KMS-11 (cell line): Measurements from ENCODE around the gene ALDH3B1.

Experiments
- H2AFZ ChIP-seq: fragments of 200-600 bp; sonication (generic); 2 replicates; pipeline ENCODE4 v1.6.1; 2016; ENCODE audit warnings: antibody characterized with exemption, mixed run types, low read depth
- H3K27ac ChIP-seq: fragments of 200-600 bp; sonication (generic); 2 replicates; pipeline ENCODE4 v1.6.1; 2016; ENCODE audit warnings: mild to moderate bottlenecking, mixed run types
- H3K27me3 ChIP-seq: fragments of 200-600 bp; sonication (generic); 2 replicates; pipeline ENCODE4 v1.6.1; 2017; ENCODE audit warnings: mild to moderate bottlenecking, low read depth, mixed run types, moderate library complexity; ENCODE audit not compliant: insufficient read depth
- H3K36me3 ChIP-seq: fragments of 200-600 bp; sonication (generic); 2 replicates; pipeline ENCODE4 v1.6.1; 2017; ENCODE audit warnings: mild to moderate bottlenecking, mixed run types; ENCODE audit not compliant: insufficient read depth
- H3K4me1 ChIP-seq: fragments of 200-600 bp; sonication (generic); 2 replicates; pipeline ENCODE4 v1.6.1; 2016; ENCODE audit warnings: mild to moderate bottlenecking, low read depth, mixed run types; ENCODE audit not compliant: poor library complexity, severe bottlenecking
- H3K4me2 ChIP-seq: fragments of 200-600 bp; sonication (generic); 2 replicates; pipeline ENCODE4 v1.7.0; 2016; ENCODE audit warnings: mild to moderate bottlenecking, mixed run types
- H3K4me3 ChIP-seq: fragments of 200-600 bp; sonication (generic); IDR thresholded peaks from 2 replicates; pipeline ENCODE4 v1.6.1; 2017; ENCODE audit warnings: low read depth, low read length, mixed read lengths; ENCODE audit not compliant: insufficient read depth
- H3K79me2 ChIP-seq: fragments of 200-600 bp; sonication (generic); 2 replicates; pipeline ENCODE4 v1.6.1; 2016; ENCODE audit warnings: low read depth, mixed run types; ENCODE audit not compliant: insufficient read depth
- H3K9ac ChIP-seq: fragments of 200-600 bp; sonication (generic); 2 replicates; pipeline ENCODE4 v1.6.1; 2016; ENCODE audit warnings: mild to moderate bottlenecking, mixed run types
- H4K20me1 ChIP-seq: fragments of 200-600 bp; sonication (generic); 2 replicates; pipeline ENCODE4 v1.6.1; 2016; ENCODE audit warnings: mild to moderate bottlenecking, mixed run types; ENCODE audit not compliant: insufficient read depth
- CTCF ChIP-seq: fragments of 200-600 bp; sonication (generic); conservative IDR thresholded peaks from 2 replicates; pipeline ENCODE4 v1.6.1; 2017; ENCODE audit warnings: low read depth, mild to moderate bottlenecking, antibody characterized with exemption, low read length, moderate library complexity, mixed read lengths

Gene ALDH3B1

GRCh38 chr11:68040101-68040956 is 30.2 kb downstream of the ALDH3B1 start:
- no peak for TF ChIP-seq CTCF
- Histone ChIP-seq H3K27ac (peak overlapping the region; percentile 73), H3K9ac (peak overlapping the region; percentile 70), H3K79me2 (peaks cover 12% of the 10 kb centered on the region; the same call in 1 of the 2 replicates), H4K20me1 (no peaks in the 10 kb centered on the region), H2AFZ (peak overlapping the region; percentile 70), H3K4me2 (peak overlapping the region; percentile 99), H3K4me1 (peaks cover 39% of the 10 kb centered on the region), H3K27me3 (no peaks in the 10 kb centered on the region), H3K4me3 (no peak overlapping the region), H3K36me3 (no peaks in the 10 kb centered on the region)

GRCh38 chr11:68040957-68041591 is 30.9 kb downstream of the ALDH3B1 start:
- H3K79me2 ChIP-seq = peaks cover 12% of the 10 kb centered on the region; the same call in 1 of the 2 replicates
- peaks cover 39% of the 10 kb centered on the region for H3K4me1 ChIP-seq
- no peak for TF ChIP-seq CTCF
- H3K36me3 ChIP-seq = no peaks in the 10 kb centered on the region
- H3K4me2 ChIP-seq = peak overlapping the region; percentile 99
- H4K20me1 ChIP-seq = no peaks in the 10 kb centered on the region
- no peaks in the 10 kb centered on the region for H3K27me3 ChIP-seq
- peak overlapping the region; percentile 70 for H2AFZ ChIP-seq
- H3K9ac ChIP-seq = peak overlapping the region; percentile 70
- peak overlapping the region; percentile 73; the same call in 1 of the 2 replicates for H3K27ac ChIP-seq
- no peak overlapping the region for H3K4me3 ChIP-seq

- peak overlapping the region; percentile 13; the same call in 1 of the 2 replicates for H3K27ac ChIP-seq
- H3K4me3 ChIP-seq = no peak overlapping the region
- no peaks in the 10 kb centered on the region for H3K27me3 ChIP-seq
- no peaks in the 10 kb centered on the region for H4K20me1 ChIP-seq
- TF ChIP-seq CTCF = no peak
- no peaks in the 10 kb centered on the region for H3K36me3 ChIP-seq
- H3K4me2 ChIP-seq = peak overlapping the region; percentile 99; the same call in 1 of the 2 replicates
- H3K79me2 ChIP-seq = peaks cover 12% of the 10 kb centered on the region; the same call in 1 of the 2 replicates
- no peak overlapping the region for H3K9ac ChIP-seq
- H3K4me1 ChIP-seq = peaks cover 39% of the 10 kb centered on the region
- H2AFZ ChIP-seq = no peak overlapping the region
Observed at GRCh38 chr11:68041617-68042218, 31.6 kb downstream of the ALDH3B1 start.

- Histone ChIP-seq H3K79me2 (peaks cover 12% of the 10 kb centered on the region; the same call in 1 of the 2 replicates), H3K4me3 (no peak overlapping the region), H2AFZ (no peak overlapping the region), H3K9ac (no peak overlapping the region), H3K27ac (no peak overlapping the region; the same call in 1 of the 2 replicates), H3K4me1 (peaks cover 36% of the 10 kb centered on the region), H3K4me2 (no peak overlapping the region), H4K20me1 (no peaks in the 10 kb centered on the region), H3K27me3 (no peaks in the 10 kb centered on the region), H3K36me3 (no peaks in the 10 kb centered on the region)
- no peak for TF ChIP-seq CTCF
Observed at GRCh38 chr11:68042219-68043028, 32.3 kb downstream of the ALDH3B1 start.
